ENCODE results near the gene PIGW. TPM values are rescaled to one million over a fixed set of nuclear protein-coding genes. Genes with fewer than 3 reads are reported as not detected.
A peak's percentile ranks its signal among the peaks of the same experiment; 100 is the strongest.

The PIGW gene
- total and polyA plus RNA-seq, 9 of the 15 experiments (the other 6 are each of a cell fraction or from before 2014, with no cell fraction given), result 9.5 to 33.9 (median 21.2) TPM

GRCh38 chr17:36533935-36534839 lies 600 bp upstream of the PIGW start (continued):
- TF ChIP-seq ZNF592 (IDR thresholded peaks at IDR 0.05), result peak; percentile 67

- H3K4me1 ChIP-seq (replicated peaks in 1 of 2; ENCODE audit: control insufficient read depth in 2 of 2, insufficient read depth in 2 of 2, low read length in 2 of 2), result peaks cover 22 to 32% of the 10 kb centered on the region in 2 experiments
- in situ Hi-C loops (cut with MboI) (no loop called here), intact Hi-C loops (cut with micrococcal nuclease) (loop anchor here (2.0 kb wide), 2 partner anchors 55 to 65 kb away; partner anchors contain the start of genes DHRS11 and MRM1)
- DNase-seq (ENCODE audit: extremely low read depth in 1 of 4, low spot score in 3 of 4), result no peak
- peak overlapping the region; percentile 99 for H3K4me2 ChIP-seq (ENCODE audit: insufficient read depth, low read length)
- TSS peak; percentile 62 for BruUV-seq (replicated peaks)
- no peak for ATAC-seq
- POLR2A ChIA-PET, result interaction anchor here (0.6 to 3.6 kb wide), 9 partner anchors 9 to 66 kb away, joined by 3 to 72 read pairs (median 5); partner anchors contain the start of genes GGNBP2 and MRM1
- peaks cover 76% of the 10 kb centered on the region for H3K79me2 ChIP-seq (ENCODE audit: control insufficient read depth, insufficient read depth, low read length)
- CTCF ChIA-PET (ENCODE audit: low intra/inter-chr PET ratio), result no interaction called here
- no peaks in the 10 kb centered on the region for H3K9me1 ChIP-seq (ENCODE audit: control insufficient read depth, insufficient read depth, low read length)
- no peaks in the 10 kb centered on the region for H4K20me1 ChIP-seq (replicated peaks; ENCODE audit: control insufficient read depth, insufficient read depth, low read length)
- H3K9me3 ChIP-seq (replicated peaks; ENCODE audit: control insufficient read depth, insufficient read depth, low read depth, low read length), result no peaks in the 10 kb centered on the region
- under 1% methylated on average over 15 of the region's 15 CpGs for WGBS (ENCODE audit: insufficient coverage, low coverage, missing lambda C conversion rate)
- H3K27me3 ChIP-seq (ENCODE audit: control insufficient read depth in 2 of 2, insufficient read depth in 2 of 2, low read length in 2 of 2), result no peaks in the 10 kb centered on the region
- H2AFZ ChIP-seq (ENCODE audit: low read depth, low read length), result peak overlapping the region; percentile 95
- peak overlapping the region; percentile 100 for H3K27ac ChIP-seq (ENCODE audit: extremely low read depth, low read depth, low read length)
- peaks cover 62% of the 10 kb centered on the region for H3K36me3 ChIP-seq (ENCODE audit: control insufficient read depth, insufficient read depth, low read length)
- no peak for FAIRE-seq
- peak overlapping the region; percentile 57 for H3K4me3 ChIP-seq
- peak overlapping the region; percentile 99 to 100 for H3K9ac ChIP-seq (ENCODE audit: insufficient read depth in 1 of 2, low read depth in 2 of 2, low read length in 2 of 2)
- no peak; the same call in 1 of the 2 replicates for TF ChIP-seq KAT7 (CRISPR knock-in tag; IDR thresholded peaks at IDR 0.05; ENCODE audit: borderline replicate concordance)
- no peak for TF ChIP-seq JUNB (CRISPR knock-in tag; conservative IDR thresholded peaks at IDR 0.05)
- no peak for TF ChIP-seq BRCA1 (IDR thresholded peaks at IDR 0.05)
- TF ChIP-seq BRCA1 (CRISPR knock-in tag; IDR thresholded peaks at IDR 0.05), result no peak
- no peak for TF ChIP-seq HNRNPUL1 (IDR thresholded peaks at IDR 0.05; ENCODE audit: low read length)
- 0 out of 2 replicates have a peak, but pooled peaks have one; percentile 17 for TF ChIP-seq POLR2H (tag; IDR thresholded peaks at IDR 0.05; ENCODE audit: low read depth)
- TF ChIP-seq ZC3H4 (CRISPR knock-in tag; IDR thresholded peaks at IDR 0.05; ENCODE audit: borderline replicate concordance), result no peak
- TF ChIP-seq ZNF766 (CRISPR knock-in tag; conservative IDR thresholded peaks at IDR 0.05), result no peak
- 0 out of 2 replicates have a peak, but pooled peaks have one; percentile 25 for TF ChIP-seq ZNF24 (IDR thresholded peaks at IDR 0.05)
- TF ChIP-seq HDAC2 (IDR thresholded peaks at IDR 0.05), result 0 out of 2 replicates have a peak, but pooled peaks have one; percentile 32
- no peak for TF ChIP-seq BRF2 (IDR thresholded peaks at IDR 0.05; ENCODE audit: borderline replicate concordance, insufficient read depth, insufficient read length)
- TF ChIP-seq ETV6 (IDR thresholded peaks at IDR 0.05; ENCODE audit: borderline replicate concordance in 1 of 2, low read depth in 2 of 2, low read length in 1 of 2), result peak in 1 of 2 experiments; percentile 13; a peak in 1 of 4 replicates
- no peak for TF ChIP-seq ETV6 (CRISPR knock-in tag; IDR thresholded peaks at IDR 0.05; ENCODE audit: borderline replicate concordance)
- 0 out of 2 replicates have a peak, but pooled peaks have one; percentile 12 for TF ChIP-seq MTA2 (IDR thresholded peaks at IDR 0.05; ENCODE audit: low read depth)
Measured at GRCh38 chr17:36535669-36536081, 888 bp downstream of the PIGW start.
